IPS DF 6.9 (cell line): ENCODE results near the gene ZSWIM3.

Source experiments
- DNase-seq: peaks from one replicate; pipeline ENCODE4 v3.0.0-alpha.2; 2013; ENCODE audit warnings: low read depth, low spot score
- H3K27ac ChIP-seq: one replicate; pipeline ENCODE4 v1.5.1; 2013; ENCODE audit warnings: low read length, control low read depth
- H3K27me3 ChIP-seq: 2 replicates; pipeline ENCODE4 v1.6.1; 2013; ENCODE audit warnings: mild to moderate bottlenecking, low read length; ENCODE audit not compliant: control insufficient read depth, insufficient read depth
- H3K36me3 ChIP-seq: 2 replicates; pipeline ENCODE4 v1.6.1; 2013; ENCODE audit warnings: low read length; ENCODE audit not compliant: control insufficient read depth, insufficient read depth
- H3K4me1 ChIP-seq: 2 replicates; pipeline ENCODE4 v1.6.1; 2013; ENCODE audit warnings: low read length; ENCODE audit not compliant: control insufficient read depth, insufficient read depth
- H3K4me3 ChIP-seq: 2 replicates; pipeline ENCODE4 v1.5.1; 2013; ENCODE audit warnings: mild to moderate bottlenecking, low read length
- H3K9me3 ChIP-seq: 2 replicates; pipeline ENCODE4 v1.6.1; 2013; ENCODE audit warnings: low read length, inconsistent platforms; ENCODE audit not compliant: control insufficient read depth, insufficient read depth
- WGBS: extraction: QIAGEN DNeasy Blood & Tissue Kit; methylation state at CpG from one replicate; pipeline ENCODE4 v1.1.7; 2013; ENCODE audit warnings: mixed read lengths, missing lambda C conversion rate; ENCODE audit not compliant: insufficient read length, insufficient coverage; 5-methylcytosine and 5-hydroxymethylcytosine counted together

The ZSWIM3 gene

DNA sequence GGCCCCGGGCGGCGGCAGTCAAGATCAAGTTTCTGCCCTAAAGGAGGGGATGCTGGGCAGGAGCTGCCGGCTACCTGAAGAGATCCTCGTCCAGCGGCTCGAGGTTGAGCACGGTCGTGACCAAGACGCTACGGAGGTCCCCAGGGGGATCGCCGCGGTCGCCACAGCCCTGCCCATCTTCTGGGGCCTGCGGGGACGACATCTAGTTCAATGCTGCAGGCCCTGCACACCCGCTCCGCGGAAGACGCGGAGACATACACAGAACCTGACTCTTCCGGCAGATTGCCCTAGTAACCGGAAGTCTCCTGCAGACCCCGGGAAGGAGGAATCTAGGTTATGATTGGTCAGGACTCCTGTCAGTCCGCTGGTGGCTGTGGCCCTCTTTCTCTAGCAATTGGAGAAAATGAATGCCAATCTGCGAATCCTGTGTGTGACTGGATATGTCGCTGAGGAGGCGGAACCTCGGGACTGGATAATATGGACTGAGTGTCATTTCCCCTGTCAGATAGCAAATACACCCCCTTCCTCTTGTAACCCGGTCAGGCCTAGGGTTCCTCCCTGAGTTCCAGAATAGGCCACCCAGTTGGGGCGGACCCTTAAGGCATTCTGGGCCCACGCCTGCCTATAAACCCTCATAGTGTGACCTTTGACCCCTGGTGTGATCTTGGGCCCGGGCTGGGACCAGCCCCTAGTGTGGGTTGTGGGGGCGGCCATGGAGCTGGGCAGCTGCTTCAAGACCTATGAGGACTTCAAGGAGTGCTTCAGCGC lies at the start of gene ZSWIM3, which contains the start of gene ACOT8:
Gene ZSWIM3, plus strand, starts transcription at position 501 of the 768 bp plus-strand sequence. Its CDS starts 212 bp downstream, at position 713.
Gene ACOT8, minus strand, starts transcription at position 279 of the 768 bp plus-strand sequence. Its CDS starts 77 bp downstream, at position 202.
- no CpG with 5 or more reads among the region's 36 CpGs for WGBS
- Histone ChIP-seq H3K4me3 (peak within 1 kb of the TSS; percentile 69), H3K9me3 (no peaks in the 10 kb centered on the region), H3K27ac (no peak within 1 kb of the TSS), H3K36me3 (no peaks in the 10 kb centered on the region), H3K27me3 (no peaks in the 10 kb centered on the region), H3K4me1 (peaks cover 4% of the 10 kb centered on the region; the same call in 1 of the 2 replicates)
- peak; percentile 100 for DNase-seq

DNA sequence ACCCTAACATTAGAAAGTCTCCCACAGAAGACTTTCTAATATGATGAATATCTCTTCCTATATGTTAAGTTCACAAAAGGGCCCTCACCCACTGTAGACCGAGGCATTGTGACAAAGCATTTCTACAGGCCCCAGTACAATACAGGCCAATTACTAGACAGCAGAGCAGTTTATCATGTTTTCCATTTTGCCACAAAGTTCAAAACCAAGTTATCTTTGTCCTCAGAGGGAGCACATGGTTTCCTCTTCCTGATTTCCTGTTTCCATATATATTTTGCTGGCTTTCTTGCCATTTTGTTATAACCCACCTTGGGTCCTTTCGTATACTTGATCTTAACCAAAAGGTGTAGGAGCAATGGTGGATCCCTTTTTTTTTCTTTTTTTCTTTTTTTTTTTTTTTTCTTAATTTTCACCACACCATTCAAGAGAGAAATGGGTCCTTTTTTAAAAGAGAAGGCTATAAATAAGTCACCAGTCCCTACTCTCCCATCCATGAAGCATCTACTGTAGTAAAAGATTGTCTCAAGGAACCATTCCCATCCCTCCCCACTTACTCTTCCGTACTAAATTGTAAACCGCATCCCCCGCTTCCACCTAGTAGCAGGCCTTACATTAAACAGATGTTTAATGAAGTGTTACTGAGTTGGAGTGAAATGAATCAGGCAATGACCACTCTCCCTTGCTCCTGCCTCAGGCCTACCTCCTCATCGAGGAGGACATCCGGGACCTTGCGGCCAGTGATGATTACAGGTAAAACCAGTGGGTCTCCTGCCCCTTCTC lies 47.0 kb upstream of the ZSWIM3 start:
- WGBS = no CpG with 5 or more reads among the region's 8 CpGs
- Histone ChIP-seq H3K27me3 (no peaks in the 10 kb centered on the region), H3K36me3 (peaks cover 22% of the 10 kb centered on the region), H3K27ac (no peak overlapping the region), H3K4me3 (no peak overlapping the region), H3K9me3 (no peaks in the 10 kb centered on the region), H3K4me1 (0 out of 2 replicates have a peak, but pooled peaks cover 1% of the 10 kb centered on the region)
- no peak for DNase-seq

DNA sequence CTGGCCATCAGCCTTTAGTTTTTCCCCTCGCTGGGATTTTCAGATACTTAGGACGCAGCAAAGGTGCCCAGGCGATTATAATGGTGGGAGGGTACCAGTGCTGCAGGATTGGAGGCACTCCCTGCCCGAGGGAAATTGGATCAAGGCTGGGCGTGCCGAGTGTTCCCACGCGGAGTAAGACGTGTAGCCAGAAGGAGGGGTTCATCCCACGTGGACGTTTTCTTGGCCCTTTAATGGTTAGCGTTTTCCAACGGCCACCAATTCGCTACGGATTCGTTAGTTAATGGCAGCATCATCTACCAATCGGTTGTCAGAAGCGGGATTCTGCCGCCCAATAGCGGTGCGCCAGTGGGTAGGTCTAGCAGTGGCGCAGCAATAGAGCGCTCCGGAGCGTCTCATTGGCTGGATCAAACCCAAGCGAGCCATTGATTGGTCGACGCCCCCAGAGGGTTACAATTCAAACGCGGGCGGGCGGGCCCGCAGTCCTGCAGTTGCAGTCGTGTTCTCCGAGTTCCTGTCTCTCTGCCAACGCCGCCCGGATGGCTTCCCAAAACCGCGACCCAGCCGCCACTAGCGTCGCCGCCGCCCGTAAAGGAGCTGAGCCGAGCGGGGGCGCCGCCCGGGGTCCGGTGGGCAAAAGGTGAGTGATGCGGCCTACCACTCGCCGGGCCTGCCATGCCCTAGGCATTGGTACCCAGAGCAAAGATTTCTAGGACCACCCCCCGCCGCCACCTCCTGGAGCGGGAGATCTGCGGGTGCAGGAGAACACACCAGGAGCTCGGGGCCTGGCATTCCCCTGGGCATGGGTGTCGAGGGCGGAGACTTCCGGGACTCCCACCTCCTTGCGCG lies 45.0 kb upstream of the ZSWIM3 start, which contains the start of gene UBE2C:
Gene UBE2C, plus strand, starts transcription at position 488 of the 849 bp plus-strand sequence. Its CDS starts 52 bp downstream, at position 540.
- Histone ChIP-seq H3K9me3 (no peaks in the 10 kb centered on the region), H3K27me3 (no peaks in the 10 kb centered on the region), H3K27ac (no peak within 1 kb of the TSS), H3K36me3 (peaks cover 28% of the 10 kb centered on the region), H3K4me3 (peak within 1 kb of the TSS; percentile 97), H3K4me1 (0 out of 2 replicates have a peak, but pooled peaks cover 1% of the 10 kb centered on the region)
- no CpG with 5 or more reads among the region's 65 CpGs for WGBS
- DNase-seq = peak; percentile 100

DNA sequence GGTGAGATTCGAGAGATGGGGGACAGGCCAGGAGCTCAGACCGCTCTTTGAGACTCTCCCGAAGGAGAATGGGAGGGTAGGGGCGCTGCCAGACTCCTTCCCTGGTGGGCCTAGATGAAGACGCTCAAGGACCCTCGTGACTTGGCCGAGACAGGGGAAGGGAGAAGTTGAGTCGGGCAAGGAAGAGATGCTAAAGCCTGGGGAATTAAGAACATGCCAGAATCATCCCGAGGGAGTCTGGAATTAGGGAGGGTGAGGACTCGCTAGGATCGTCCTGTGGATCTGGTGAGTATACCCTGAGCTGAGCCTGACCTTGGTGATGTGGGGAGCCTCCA lies 44.4 kb upstream of the ZSWIM3 start:
- WGBS = no CpG with 5 or more reads among the region's 11 CpGs
- H3K27ac ChIP-seq = no peak overlapping the region
- H3K4me1 ChIP-seq = 0 out of 2 replicates have a peak, but pooled peaks cover 1% of the 10 kb centered on the region
- peak overlapping the region; percentile 97 for H3K4me3 ChIP-seq
- DNase-seq = no peak
- H3K36me3 ChIP-seq = peaks cover 28% of the 10 kb centered on the region
- H3K9me3 ChIP-seq = no peaks in the 10 kb centered on the region
- no peaks in the 10 kb centered on the region for H3K27me3 ChIP-seq

DNA sequence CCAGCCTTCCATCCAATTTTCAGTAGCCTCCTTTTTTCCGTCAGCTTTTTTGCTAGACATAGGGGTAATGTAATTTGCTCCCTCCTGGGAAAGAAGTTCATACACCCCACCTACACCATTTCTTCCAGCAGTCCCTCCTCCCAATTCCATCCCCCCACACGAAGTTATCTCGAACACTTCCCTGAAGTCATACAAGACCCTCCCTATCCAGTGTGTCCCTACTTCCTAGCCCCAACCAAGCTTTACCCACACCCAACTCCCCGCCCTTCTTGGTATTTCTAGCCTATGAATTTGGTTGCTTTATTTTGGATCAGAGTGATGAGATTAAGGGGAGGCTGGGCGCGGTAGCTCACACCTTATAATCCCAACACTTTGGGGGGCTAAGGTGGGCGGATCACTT lies 43.9 kb upstream of the ZSWIM3 start:
- no CpG with 5 or more reads among the region's 7 CpGs for WGBS
- 0 out of 2 replicates have a peak, but pooled peaks cover 1% of the 10 kb centered on the region for H3K4me1 ChIP-seq
- H3K27ac ChIP-seq = no peak overlapping the region
- H3K36me3 ChIP-seq = peaks cover 28% of the 10 kb centered on the region
- no peak for DNase-seq
- no peaks in the 10 kb centered on the region for H3K27me3 ChIP-seq
- peak overlapping the region; percentile 97; the same call in 1 of the 2 replicates for H3K4me3 ChIP-seq
- no peaks in the 10 kb centered on the region for H3K9me3 ChIP-seq

DNA sequence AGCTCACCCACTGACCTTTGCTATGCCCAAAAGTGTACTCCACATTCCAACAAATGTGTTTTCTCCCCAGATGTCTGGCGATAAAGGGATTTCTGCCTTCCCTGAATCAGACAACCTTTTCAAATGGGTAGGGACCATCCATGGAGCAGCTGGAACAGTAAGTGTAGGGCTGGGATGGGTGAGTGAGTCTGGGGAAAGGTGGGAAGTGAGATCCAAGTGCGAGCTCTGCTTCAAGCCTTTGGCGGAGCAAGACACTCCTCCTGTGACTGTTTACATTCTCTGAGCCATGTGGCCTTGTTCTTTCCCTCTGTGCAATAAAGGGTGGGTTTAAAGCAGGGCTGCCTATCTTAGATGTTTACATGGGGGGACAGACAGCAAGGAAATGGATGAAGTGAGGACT lies 43.1 kb upstream of the ZSWIM3 start:
- Histone ChIP-seq H3K9me3 (no peaks in the 10 kb centered on the region), H3K4me1 (0 out of 2 replicates have a peak, but pooled peaks cover 1% of the 10 kb centered on the region), H3K27me3 (no peaks in the 10 kb centered on the region), H3K27ac (no peak overlapping the region), H3K4me3 (no peak overlapping the region), H3K36me3 (peaks cover 23% of the 10 kb centered on the region)
- DNase-seq = no peak
- no CpG with 5 or more reads among the region's 3 CpGs for WGBS

DNA sequence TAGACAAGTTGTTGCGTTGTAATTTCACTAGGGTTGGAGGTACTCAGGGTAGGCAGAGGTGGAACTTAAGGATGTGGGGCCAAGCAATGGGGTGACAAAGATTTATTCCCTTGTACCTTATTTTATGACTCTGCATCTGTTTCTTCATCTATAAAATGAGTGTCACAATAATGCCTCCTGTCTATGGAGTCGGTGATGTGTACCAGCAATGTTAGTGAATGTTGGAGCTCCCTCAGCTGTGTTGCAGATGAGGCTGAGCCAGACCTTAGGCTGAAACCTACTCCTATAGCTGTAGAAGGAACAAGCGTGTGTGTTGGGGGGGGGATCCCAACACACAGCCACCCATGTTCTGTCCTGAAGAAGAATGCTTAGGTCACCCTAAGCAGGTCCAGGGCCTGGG lies 40.5 kb upstream of the ZSWIM3 start:
- Histone ChIP-seq H3K4me3 (no peak overlapping the region), H3K27ac (no peak overlapping the region), H3K36me3 (peaks cover 17% of the 10 kb centered on the region), H3K9me3 (no peaks in the 10 kb centered on the region), H3K4me1 (0 out of 2 replicates have a peak, but pooled peaks cover 1% of the 10 kb centered on the region), H3K27me3 (no peaks in the 10 kb centered on the region)
- DNase-seq = no peak
- no CpG with 5 or more reads among the region's 3 CpGs for WGBS

DNA sequence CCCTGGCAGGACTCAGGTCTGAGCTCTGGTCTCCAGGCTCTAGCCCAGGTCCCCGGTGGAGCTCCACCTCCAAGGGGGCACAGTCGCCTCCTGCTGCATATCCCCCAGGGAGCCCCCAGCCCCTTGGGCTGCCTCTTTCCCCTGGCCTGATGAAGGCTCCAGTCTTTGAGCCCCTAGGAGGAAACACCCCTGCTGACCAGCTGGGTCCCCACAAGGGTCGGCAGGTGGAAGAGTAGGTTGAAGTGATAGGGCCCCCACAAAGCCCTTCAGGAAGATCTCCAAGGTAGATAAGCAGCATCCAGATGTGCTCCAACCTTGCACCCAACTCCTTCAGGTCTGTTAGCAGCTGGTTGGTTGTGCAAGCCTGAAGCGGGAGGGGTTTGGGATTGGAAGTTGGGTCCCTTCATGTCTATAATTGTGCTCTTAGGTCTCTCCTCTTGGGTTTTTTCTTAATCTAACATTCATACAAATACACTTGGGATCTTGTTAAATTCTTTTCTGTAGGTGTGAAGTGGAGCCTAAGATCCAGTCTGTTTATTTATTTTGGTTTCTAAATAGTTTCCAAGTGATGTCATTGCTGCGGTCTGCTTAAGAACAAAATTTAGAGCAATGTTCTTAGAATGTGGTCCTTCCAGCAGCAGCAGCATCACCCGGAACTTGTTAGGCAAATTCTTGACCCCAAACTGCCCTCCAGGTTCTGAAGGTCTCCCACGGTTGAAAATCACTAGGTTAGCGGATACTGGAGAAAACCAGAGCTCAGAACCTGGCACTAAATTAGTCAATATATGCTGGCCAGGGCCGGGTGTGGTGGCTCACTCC lies 39.8 kb upstream of the ZSWIM3 start:
- H3K27ac ChIP-seq = no peak overlapping the region
- no peak overlapping the region for H3K4me3 ChIP-seq
- H3K36me3 ChIP-seq = peaks cover 17% of the 10 kb centered on the region
- WGBS = no CpG with 5 or more reads among the region's 9 CpGs
- DNase-seq = no peak
- H3K4me1 ChIP-seq = 0 out of 2 replicates have a peak, but pooled peaks cover 1% of the 10 kb centered on the region
- no peaks in the 10 kb centered on the region for H3K27me3 ChIP-seq
- no peaks in the 10 kb centered on the region for H3K9me3 ChIP-seq

DNA sequence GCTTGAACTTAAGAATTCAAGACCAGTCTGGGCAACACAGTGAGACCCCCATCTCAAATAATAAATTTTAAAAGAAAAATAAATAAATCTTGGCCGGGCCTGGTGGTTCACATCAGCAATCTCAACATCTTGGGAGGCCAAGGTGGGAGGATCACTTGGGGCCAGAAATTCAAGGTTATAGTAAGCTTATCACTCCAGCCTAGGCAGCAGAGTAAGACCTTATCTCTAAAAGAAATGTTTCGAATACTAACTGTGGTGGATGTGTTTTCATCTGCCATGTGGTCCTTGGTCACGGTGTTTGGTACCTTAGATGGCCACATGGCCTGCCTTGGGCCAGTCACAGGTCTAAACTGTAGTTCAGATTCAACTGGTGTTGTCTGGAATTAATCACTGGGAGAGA lies 39.2 kb upstream of the ZSWIM3 start:
- Histone ChIP-seq H3K36me3 (peaks cover 17% of the 10 kb centered on the region), H3K27ac (no peak overlapping the region)
- WGBS = no CpG with 5 or more reads among the region's 3 CpGs

More for the DNA sequence above, 39.2 kb upstream of the ZSWIM3 start:
- DNase-seq = no peak
- Histone ChIP-seq H3K4me1 (no peaks in the 10 kb centered on the region), H3K4me3 (no peak overlapping the region), H3K9me3 (no peaks in the 10 kb centered on the region), H3K27me3 (no peaks in the 10 kb centered on the region; the same call in 1 of the 2 replicates)
